OCI-LY7 (cell line): ENCODE measurements around the gene ELAVL3. TPM values are rescaled to one million over a fixed set of nuclear protein-coding genes. Genes with fewer than 3 reads are reported as not detected.

Source experiments
- Bru-seq: library from RNA; stranded (reverse); fragments of 400-500 nt; gene quantifications from one replicate; lab custom pipeline; 2021; lab: Mats Ljungman, UMichigan
- BruChase-seq, 2 experiments: library from RNA; stranded (reverse); fragments of 400-500 nt; gene quantifications; one replicate each; lab custom pipeline; 2021; lab: Mats Ljungman, UMichigan
- BruUV-seq: library from RNA; stranded (reverse); fragments of 400-500 nt; replicated peaks from 2 replicates; lab custom pipeline; 2021; lab: Mats Ljungman, UMichigan
- CTCF ChIA-PET: fragments of 300-600 bp; sonication (Branson Sonifier 250); formaldehyde crosslinking; loops from one replicate; lab custom pipeline; 2022; ENCODE audit warnings: antibody characterized with exemption; ENCODE audit not compliant: unreplicated experiment; lab: Charles Lee
- POLR2A ChIA-PET: fragments of 300-600 bp; sonication (Branson Sonifier 250); formaldehyde crosslinking; loops from one replicate; lab custom pipeline; 2022; ENCODE audit warnings: antibody characterized with exemption; lab: Charles Lee
- DNase-seq: peaks from one replicate; pipeline ENCODE4 v3.0.0-alpha.2; 2015; ENCODE audit warnings: low spot score
- H2AFZ ChIP-seq: fragments of 200-600 bp; sonication (generic), shearing (Covaris generic); 2 replicates; pipeline ENCODE4 v1.6.1; 2014; ENCODE audit warnings: mild to moderate bottlenecking, antibody characterized with exemption, low read length, moderate library complexity
- H3K27ac ChIP-seq: fragments of 200-600 bp; sonication (generic); 2 replicates; pipeline ENCODE4 v1.5.1; 2014; ENCODE audit warnings: mixed run types, low read depth, mild to moderate bottlenecking, moderate library complexity, low read length, inconsistent platforms; ENCODE audit not compliant: poor library complexity, severe bottlenecking
- H3K36me3 ChIP-seq: fragments of 200-600 bp; sonication (generic); 2 replicates; pipeline ENCODE4 v1.6.1; 2014; ENCODE audit warnings: mild to moderate bottlenecking, antibody characterized with exemption, low read length, moderate library complexity, mixed read lengths; ENCODE audit not compliant: insufficient read depth
- H3K4me1 ChIP-seq: fragments of 200-600 bp; sonication (generic); 2 replicates; pipeline ENCODE4 v1.5.1; 2014; ENCODE audit warnings: mild to moderate bottlenecking, low read length; ENCODE audit not compliant: insufficient read depth, poor library complexity, severe bottlenecking
- H3K4me2 ChIP-seq: fragments of 200-600 bp; sonication (generic); 2 replicates; pipeline ENCODE4 v1.6.1; 2014; ENCODE audit warnings: mild to moderate bottlenecking, low read length
- H3K4me3 ChIP-seq: fragments of 200-600 bp; sonication (generic); 2 replicates; pipeline ENCODE4 v1.5.1; 2014; ENCODE audit warnings: mild to moderate bottlenecking, low read depth, low read length; ENCODE audit not compliant: poor library complexity, severe bottlenecking
- H3K79me2 ChIP-seq: fragments of 200-600 bp; sonication (generic); 2 replicates; pipeline ENCODE4 v1.6.1; 2016; ENCODE audit warnings: low read depth, mild to moderate bottlenecking, low read length, moderate library complexity, mixed read lengths; ENCODE audit not compliant: insufficient read depth
- H3K9me2 ChIP-seq: fragments of 200-600 bp; sonication (generic); 2 replicates; pipeline ENCODE4 v1.6.1; 2016; ENCODE audit warnings: mild to moderate bottlenecking, low read length, mixed read lengths; ENCODE audit not compliant: insufficient read depth
- H3K9me3 ChIP-seq: fragments of 200-600 bp; sonication (generic); 2 replicates; pipeline ENCODE4 v1.6.1; 2014; ENCODE audit warnings: mild to moderate bottlenecking, mixed run types, low read length, mixed read lengths
- H4K20me1 ChIP-seq: fragments of 200-600 bp; sonication (generic); 2 replicates; pipeline ENCODE4 v1.6.1; 2014; ENCODE audit warnings: mild to moderate bottlenecking, antibody characterized with exemption, low read length, moderate library complexity, mixed read lengths; ENCODE audit not compliant: insufficient read depth
- EZH2phosphoT487 ChIP-seq: fragments of 200-600 bp; sonication (generic); IDR thresholded peaks from 2 replicates; pipeline ENCODE4 v1.6.1; 2018; ENCODE audit warnings: low read depth, borderline replicate concordance, mild to moderate bottlenecking, mixed run types, antibody characterized with exemption, low read length, moderate library complexity, mixed read lengths
- intact Hi-C: fragments of 100-400 bp; cut with micrococcal nuclease; formaldehyde crosslinking; loops from one replicate; pipeline ENCODE4 v1.10.0; 2022; ENCODE audit not compliant: unreplicated experiment
- long read RNA-seq: library from polyadenylated mRNA; stranded (forward); transcript quantifications from one replicate; pipeline ENCODE4 v2.0.0, GENCODE V29; 2022
- total RNA-seq, 2 experiments: library from RNA; depleted of rRNA in 1 of 2; stranded (reverse); fragments of >200 nt in 1 of 2; shearing (Covaris generic) in 1 of 2; gene quantifications; 2 replicates each; pipeline ENCODE4 v1.2.3, GENCODE V29; 2014 to 2022
- TF ChIP-seq, protein P1 (sequence below): fragments of 200-600 bp; sonication (generic); conservative IDR thresholded peaks from 2 replicates; pipeline ENCODE4 v1.5.1; 2014; ENCODE audit warnings: mild to moderate bottlenecking, antibody characterized with exemption, low read length, moderate library complexity, mixed read lengths

Gene ELAVL3
- total RNA-seq (2014; rRNA removed; shearing (Covaris generic)) (0.95 TPM in 1 of 2 replicates, not detected in the other), total RNA-seq (2022) (0.30 TPM in 1 of 2 replicates, not detected in the other), Bru-seq, nascent RNA (percentile 11 among the genes with signal in this experiment), BruChase-seq, experiment 1, labeled RNA remaining after a 6-hour chase (percentile 7 among the genes with signal in this experiment), BruChase-seq, experiment 2, labeled RNA remaining after a 2-hour chase (percentile 13 among the genes with signal in this experiment)
- long read RNA-seq = 0 reads

DNA sequence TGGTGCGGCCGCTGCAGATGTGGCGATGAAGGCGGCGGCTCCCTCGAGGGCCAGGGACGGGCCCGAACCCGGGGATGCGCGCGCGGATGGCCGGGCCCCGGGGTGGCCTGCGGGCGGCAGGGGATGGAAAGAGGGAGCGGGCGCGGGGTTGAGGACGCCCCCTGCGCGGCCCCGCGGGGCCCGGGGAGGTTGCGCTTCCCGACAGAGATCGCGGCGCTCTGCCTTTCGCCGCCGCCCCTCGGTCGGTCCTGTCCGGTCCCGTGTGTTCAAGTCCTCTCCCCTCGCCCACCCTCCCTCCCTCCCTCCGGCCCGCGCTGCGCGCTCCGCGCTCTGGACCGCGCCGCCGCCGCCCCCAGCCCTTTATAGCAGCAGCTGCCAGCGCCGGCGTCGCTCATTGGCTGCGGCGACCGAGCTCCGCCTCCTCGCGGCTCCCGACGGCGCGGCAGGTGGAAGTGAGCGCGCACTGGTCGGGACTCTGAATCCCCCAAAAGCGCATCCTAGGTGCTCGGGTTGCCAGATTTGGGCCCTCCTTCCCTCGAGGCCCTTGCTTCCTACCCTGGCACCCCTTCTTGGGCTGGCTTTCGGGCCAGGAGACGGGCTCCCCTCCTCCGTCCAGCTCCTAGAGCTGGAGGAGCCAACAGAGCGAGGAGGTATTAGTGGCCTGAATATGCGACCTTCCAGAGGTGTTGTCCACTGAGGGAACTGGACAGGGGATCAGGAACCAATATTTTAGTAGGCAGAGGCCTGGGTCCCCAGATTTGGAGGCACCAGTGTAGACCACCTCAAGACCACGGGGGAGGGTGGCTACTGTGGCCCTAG lies at the start of gene ELAVL3:
Gene ELAVL3 (minus strand): TSS at position 332 of the 819 bp plus-strand sequence. CDS start 438 bp downstream, outside the sequence.
- no peak for TF ChIP-seq EZH2phosphoT487
- TF ChIP-seq, protein P1, sequence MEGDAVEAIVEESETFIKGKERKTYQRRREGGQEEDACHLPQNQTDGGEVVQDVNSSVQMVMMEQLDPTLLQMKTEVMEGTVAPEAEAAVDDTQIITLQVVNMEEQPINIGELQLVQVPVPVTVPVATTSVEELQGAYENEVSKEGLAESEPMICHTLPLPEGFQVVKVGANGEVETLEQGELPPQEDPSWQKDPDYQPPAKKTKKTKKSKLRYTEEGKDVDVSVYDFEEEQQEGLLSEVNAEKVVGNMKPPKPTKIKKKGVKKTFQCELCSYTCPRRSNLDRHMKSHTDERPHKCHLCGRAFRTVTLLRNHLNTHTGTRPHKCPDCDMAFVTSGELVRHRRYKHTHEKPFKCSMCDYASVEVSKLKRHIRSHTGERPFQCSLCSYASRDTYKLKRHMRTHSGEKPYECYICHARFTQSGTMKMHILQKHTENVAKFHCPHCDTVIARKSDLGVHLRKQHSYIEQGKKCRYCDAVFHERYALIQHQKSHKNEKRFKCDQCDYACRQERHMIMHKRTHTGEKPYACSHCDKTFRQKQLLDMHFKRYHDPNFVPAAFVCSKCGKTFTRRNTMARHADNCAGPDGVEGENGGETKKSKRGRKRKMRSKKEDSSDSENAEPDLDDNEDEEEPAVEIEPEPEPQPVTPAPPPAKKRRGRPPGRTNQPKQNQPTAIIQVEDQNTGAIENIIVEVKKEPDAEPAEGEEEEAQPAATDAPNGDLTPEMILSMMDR = no peak
- no peaks in the 10 kb centered on the region for H3K36me3 ChIP-seq
- no peaks in the 10 kb centered on the region for H3K9me3 ChIP-seq
- no peak for DNase-seq
- no TSS peak for BruUV-seq
- H3K27ac ChIP-seq = peak within 1 kb of the TSS; percentile 35
- ChIA-PET CTCF (no interaction called here), POLR2A (no interaction called here)
- no peaks in the 10 kb centered on the region for H4K20me1 ChIP-seq
- H3K79me2 ChIP-seq = no peaks in the 10 kb centered on the region
- intact Hi-C loops = no loop called here
- H3K4me3 ChIP-seq = peak within 1 kb of the TSS; percentile 65
- H3K4me1 ChIP-seq = peaks cover 23% of the 10 kb centered on the region
- H2AFZ ChIP-seq = peak within 1 kb of the TSS; percentile 9; the same call in 1 of the 2 replicates
- H3K4me2 ChIP-seq = peak within 1 kb of the TSS; percentile 74
- H3K9me2 ChIP-seq = no peaks in the 10 kb centered on the region

GRCh38 chr19:11530432-11530831 lies 49.6 kb upstream of the ELAVL3 start:
- Histone ChIP-seq H3K9me3 (no peaks in the 10 kb centered on the region), H3K4me2 (no peak overlapping the region), H2AFZ (no peak overlapping the region), H3K4me3 (no peak overlapping the region), H3K9me2 (no peaks in the 10 kb centered on the region), H4K20me1 (no peaks in the 10 kb centered on the region), H3K27ac (no peak overlapping the region), H3K79me2 (peaks cover 14% of the 10 kb centered on the region; the same call in 1 of the 2 replicates), H3K36me3 (0 out of 2 replicates have a peak, but pooled peaks cover 4% of the 10 kb centered on the region), H3K4me1 (peaks cover 12% of the 10 kb centered on the region)
- peak; percentile 81 for DNase-seq
- TF ChIP-seq EZH2phosphoT487 = no peak
- TF ChIP-seq, protein P1 = peak; percentile 58
- ChIA-PET CTCF (no interaction called here), POLR2A (no interaction called here)
- intact Hi-C loops = no loop called here
- no TSS peak for BruUV-seq
